GM21825 (cell line): ENCODE results near the gene ZWINT.

Source experiments
- ATAC-seq: cut with Tn5 transposase; IDR thresholded peaks from one replicate; pipeline ENCODE4 v1.9.1; 2021; ENCODE audit warnings: mild to moderate bottlenecking, moderate library complexity; ENCODE audit not compliant: unreplicated experiment

The ZWINT gene

DNA sequence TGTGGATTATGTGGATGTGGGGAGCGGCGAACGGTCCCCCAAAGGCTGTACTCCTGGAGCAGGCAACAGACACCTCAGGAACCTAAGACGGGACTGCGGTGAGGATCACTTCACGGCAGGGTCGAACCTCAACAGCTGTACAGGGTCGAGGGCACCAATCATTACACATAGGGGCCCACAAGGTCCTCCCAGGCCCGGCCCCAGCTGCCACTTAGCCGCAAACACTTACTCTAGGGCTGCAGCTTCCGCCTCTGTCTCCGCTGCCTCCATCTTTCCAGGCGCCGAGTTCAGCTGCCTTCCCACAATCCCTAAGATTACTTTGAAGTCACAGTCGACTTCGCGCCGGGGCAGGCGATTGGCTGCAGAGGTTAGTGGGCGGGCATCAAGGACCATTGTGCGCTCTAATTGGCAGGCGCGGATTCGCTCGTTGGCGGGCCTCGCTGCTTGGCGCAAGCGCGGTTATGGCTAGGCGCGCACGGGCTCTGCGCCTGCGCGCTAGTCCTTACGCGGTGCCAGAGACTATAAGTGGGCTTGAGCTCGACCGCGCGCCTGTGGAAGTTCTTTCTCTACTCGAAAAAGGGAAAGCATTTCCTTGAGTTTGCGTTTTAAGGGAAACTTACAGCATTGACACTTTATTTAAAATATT is at the start of gene ZWINT:
ZWINT (minus strand) TSS at position 293 of the 646 bp plus-strand sequence; CDS start at position 270, 23 bp downstream.
- ATAC-seq: peak; percentile 99

DNA sequence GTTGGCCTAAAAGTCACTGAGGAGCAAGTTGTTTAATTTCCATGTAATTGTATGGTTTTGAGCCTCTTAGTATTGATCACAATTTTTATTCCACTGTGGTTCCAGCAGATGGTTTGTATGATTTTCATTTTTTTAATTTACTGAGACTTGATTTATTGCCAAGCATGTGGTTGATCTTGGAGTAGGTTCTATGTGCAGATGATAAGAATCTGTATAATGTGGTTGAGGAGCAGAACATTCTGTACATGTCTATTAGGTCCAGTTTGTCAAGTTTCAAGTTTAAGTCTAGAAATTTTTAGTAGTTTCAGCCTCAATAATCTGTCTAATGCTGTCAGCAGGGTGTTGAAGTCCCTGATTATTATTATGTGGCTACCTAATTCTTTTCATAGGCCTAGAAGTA is 22.7 kb upstream of the ZWINT start:
- ATAC-seq: no peak

GRCh38 chr10:56370217-56371113 is 9.4 kb upstream of the ZWINT start:
- no peak for ATAC-seq

GRCh38 chr10:56360583-56360966 is 484 bp downstream of the ZWINT start:
- no peak for ATAC-seq

DNA sequence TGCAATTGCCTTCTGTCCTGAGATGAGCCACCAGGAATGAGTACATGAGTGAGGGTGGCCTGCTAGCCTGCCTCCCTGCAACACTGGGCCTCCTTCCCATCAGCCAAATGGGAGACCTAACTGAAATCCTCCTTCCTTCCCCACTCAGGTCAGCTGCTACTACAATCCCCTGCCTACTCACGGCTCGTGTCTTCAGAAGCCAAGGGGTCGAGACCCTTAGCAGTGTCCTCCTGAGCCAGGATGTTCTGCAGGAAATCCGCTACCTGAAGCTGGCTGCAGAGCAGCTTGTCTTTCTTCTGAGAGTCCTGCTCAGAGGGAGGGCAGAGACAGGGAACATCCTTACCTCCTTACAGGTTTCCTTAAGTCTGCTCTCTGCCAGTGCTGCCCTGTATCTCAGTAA is 1.2 kb downstream of the ZWINT start:
- no peak for ATAC-seq

- ATAC-seq: no peak
Observed at GRCh38 chr10:56357018-56357417, 4.0 kb downstream of the ZWINT start.

DNA sequence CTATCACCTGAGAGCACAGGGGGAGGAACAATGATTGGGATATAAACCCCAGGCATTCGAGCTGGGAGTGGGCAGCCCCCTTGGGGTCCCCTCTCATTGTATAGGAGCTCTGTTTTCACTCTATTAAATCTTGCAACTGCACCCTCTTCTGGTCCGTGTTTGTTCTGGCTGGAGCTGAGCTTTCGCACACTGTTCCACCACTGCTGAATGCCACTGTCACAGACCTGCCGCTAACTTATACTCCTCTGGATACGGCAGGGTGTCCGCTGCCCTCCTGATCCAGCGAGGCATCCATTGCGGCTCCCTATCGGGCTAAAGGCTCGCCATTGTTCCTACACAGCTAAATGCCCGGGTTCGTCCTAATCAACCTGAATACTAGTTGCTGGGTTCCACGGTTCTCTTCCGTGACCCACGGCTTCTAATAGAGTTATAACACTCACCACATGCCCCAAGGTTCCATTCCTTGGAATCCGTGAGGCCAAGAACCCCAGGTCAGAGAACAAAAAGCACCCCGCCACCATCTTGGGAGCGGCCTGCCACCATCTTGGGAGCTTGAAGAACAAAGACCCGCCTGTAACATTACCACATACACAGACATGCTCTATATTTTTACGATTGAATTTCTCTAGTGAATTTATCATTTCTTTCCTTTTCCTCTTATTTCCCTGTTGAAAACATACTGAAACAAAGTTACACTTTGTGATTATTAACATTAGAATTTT is 9.0 kb downstream of the ZWINT start:
- ATAC-seq: no peak

GRCh38 chr10:56349611-56350010 is 11.4 kb downstream of the ZWINT start:
- ATAC-seq: no peak

- ATAC-seq: no peak
Observed at GRCh38 chr10:56348101-56348500, 13.0 kb downstream of the ZWINT start.

DNA sequence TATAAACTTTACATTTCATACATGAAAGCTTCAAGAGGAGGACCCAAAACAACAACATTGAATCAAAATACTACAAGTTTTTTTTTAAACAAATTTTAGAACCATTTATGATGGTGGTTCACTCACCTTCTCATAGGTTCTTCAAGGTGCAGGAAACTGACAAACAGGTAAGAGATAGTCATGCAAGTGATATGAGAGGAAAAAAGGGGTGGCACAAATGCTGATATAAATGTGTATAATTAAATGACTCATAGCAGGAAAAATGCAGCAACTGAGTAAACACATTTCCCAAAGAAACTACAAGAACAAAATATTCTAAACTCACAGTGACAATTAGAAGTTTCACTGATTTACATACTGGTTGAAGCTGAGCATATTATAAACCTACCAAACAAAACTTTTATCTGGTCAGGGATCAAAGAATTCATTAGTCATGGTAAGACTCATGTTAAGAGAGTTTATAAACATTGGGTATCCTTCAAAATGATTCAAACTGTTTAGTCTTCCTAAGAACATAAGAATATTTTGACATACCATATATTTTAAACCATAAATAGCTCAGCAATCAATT is 14.1 kb downstream of the ZWINT start:
- ATAC-seq: no peak

DNA sequence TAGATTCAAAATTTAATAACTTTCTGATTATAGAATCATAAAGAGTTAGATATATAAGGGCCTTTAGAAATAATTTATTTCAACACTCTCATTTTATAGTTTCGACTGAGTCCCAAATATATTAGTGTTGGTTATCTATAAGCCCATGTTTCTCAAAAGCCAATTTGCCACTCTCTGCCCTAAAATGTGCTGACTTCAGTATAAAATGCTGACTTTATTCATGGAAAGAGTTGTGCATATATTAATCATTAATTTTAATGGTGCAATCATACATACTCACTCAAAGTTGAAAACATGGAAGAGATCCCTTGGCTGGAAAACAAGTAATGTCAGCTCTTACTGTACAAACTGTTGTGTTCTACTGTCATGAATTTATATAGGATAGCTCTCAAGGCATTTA is 19.4 kb downstream of the ZWINT start:
- no peak for ATAC-seq

DNA sequence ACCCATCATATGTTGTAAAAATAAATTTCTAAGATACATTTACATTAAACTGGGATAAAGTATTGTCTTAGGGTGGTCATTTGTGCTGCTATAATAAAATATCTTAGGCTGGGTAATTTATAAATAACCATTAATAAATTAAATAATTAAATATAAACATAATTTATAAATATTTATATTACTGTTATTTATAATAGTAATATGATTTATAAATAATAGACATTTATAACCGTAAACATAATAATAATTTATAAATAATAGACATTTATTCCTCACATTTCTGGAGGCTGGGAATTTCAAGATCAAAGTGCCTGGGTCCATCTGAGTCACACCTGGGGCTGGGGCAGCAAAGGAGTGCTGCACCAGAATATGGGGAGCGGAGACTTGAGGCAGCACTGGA is 31.1 kb downstream of the ZWINT start:
- no peak for ATAC-seq

DNA sequence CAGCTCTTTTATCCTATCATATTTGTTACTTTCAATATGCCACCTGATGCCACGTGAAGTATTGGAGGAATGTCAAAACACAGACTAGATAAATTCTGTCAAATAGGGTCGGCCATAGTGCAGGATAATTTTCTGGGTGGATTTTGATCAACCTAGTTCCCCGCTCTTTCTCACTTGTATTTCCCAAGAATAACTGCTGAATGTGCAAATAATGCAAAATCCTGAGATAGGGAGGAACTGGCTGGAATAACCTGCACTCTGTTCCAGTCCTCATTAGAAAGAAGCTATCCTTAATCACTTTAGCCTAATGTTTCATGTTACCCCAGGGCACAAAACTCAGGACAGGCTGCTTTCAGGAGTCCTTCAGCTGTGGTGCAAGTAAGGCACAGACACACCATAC is 33.9 kb downstream of the ZWINT start:
- ATAC-seq: no peak

DNA sequence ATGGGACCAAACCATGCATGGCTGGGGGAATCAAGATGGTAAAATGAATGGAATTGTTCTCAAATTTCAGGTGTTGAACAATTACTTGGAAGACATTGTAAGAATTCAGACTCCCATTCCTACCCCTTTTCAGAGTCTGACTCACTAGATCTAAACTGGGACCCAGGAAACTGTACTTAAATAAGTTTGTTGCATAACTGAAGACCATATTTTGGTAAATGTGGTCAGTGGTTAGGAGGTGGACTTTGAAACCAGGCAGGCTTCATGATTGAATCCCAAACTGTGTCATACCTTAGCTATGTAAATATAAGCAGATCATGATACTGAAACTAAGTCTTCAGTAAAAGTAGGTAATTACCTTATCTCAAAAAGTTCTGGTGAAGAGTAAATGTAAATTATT is 41.7 kb downstream of the ZWINT start:
- ATAC-seq: peak; percentile 84

DNA sequence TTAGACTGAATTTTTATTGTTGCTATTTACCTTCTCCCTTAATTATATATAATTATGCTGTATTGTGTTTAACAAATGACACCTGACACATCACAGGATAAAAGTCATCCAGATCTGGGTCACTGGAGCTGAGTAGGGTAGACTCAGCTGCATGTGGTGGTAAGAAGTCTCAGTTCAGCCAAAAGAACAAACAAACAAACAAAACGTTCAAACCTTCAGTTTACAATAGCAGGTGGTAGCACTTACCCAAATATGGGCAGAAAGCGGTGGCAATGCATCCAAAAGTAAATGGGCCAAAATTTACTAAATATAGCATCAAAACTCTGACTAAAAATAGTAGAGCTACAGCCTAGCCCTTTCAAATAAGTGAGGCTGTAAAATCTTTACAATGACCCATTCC is 42.2 kb downstream of the ZWINT start:
- peak; percentile 24 for ATAC-seq

- ATAC-seq: no peak
Observed at GRCh38 chr10:56317603-56318002, 43.5 kb downstream of the ZWINT start.

DNA sequence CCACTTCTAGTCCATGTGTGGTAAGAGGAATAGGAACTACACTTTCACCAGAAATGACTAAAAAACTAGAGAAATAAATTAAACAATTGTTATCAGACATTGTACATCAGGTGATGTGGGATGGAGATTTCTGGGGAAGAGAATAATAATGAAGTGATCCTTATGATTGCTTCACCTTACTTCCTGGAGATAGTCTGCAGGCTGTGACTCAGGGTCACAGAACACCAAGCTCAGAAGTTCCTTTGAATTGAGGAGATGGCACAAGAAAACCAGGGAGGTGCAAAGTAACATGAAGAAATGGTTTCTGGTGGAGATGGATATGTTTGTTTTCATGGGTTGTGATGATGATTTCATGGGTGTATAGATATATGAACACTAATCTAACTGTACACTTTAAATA is 44.5 kb downstream of the ZWINT start:
- no peak for ATAC-seq
